Rectal smooth muscle tissue (tissue), 1 donor: Measurements from ENCODE around the gene INTS7.
"Not testable (repeated sequence)": the region's sequence is repeated elsewhere in the genome, so short reads cannot be mapped to it uniquely, and the experiment has no call there.

ENCODE experiments used
- H3K27ac ChIP-seq: one replicate; pipeline ENCODE4 v1.7.0; 2013; ENCODE audit warnings: low read depth, low read length, inconsistent platforms
- H3K27me3 ChIP-seq: one replicate; pipeline ENCODE4 v1.7.0; 2013; ENCODE audit warnings: low read length; ENCODE audit not compliant: control insufficient read depth, insufficient read depth
- H3K36me3 ChIP-seq: one replicate; pipeline ENCODE4 v1.7.0; 2013; ENCODE audit warnings: low read length; ENCODE audit not compliant: control insufficient read depth, insufficient read depth
- H3K4me1 ChIP-seq: one replicate; pipeline ENCODE4 v1.7.0; 2013; ENCODE audit warnings: low read length; ENCODE audit not compliant: control insufficient read depth, insufficient read depth
- H3K4me3 ChIP-seq: one replicate; pipeline ENCODE4 v1.7.0; 2013; ENCODE audit warnings: low read length
- H3K9ac ChIP-seq: one replicate; pipeline ENCODE4 v1.7.0; 2013; ENCODE audit warnings: low read length

The INTS7 gene

DNA sequence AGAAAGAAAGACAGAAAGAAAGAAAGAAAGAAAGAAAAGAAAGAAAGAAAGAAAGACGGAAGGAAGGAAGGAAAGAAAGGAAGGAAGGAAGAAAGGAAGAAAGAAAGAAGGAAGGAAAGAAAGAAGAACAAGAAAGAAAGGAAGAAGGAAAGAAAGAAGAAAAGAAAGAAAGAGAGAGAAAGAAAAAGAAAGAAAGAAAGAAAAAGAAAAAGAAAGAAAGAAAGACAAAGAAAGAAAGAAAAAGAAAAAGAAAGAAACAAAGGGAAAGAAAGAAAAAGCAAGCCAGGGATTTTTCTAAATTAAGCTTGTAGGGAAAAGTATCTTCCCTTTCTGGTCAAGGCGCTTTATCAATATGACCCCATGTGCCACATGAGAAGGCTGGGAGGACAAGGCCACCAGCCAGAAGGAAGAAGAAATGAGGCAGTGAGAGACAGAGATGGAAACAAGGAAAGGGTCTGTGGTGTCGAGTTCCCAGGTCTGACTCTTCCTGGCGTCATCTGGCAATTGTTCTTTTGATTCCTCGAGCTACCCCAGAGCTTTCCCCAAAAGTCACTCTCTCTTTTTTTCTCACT, 116.4 kb downstream of the INTS7 start:
- Histone ChIP-seq H3K27ac (no peak overlapping the region), H3K4me3 (no peak overlapping the region), H3K4me1 (no peaks in the 10 kb centered on the region), H3K36me3 (no peaks in the 10 kb centered on the region), H3K27me3 (no peaks in the 10 kb centered on the region), H3K9ac (no peak overlapping the region)

DNA sequence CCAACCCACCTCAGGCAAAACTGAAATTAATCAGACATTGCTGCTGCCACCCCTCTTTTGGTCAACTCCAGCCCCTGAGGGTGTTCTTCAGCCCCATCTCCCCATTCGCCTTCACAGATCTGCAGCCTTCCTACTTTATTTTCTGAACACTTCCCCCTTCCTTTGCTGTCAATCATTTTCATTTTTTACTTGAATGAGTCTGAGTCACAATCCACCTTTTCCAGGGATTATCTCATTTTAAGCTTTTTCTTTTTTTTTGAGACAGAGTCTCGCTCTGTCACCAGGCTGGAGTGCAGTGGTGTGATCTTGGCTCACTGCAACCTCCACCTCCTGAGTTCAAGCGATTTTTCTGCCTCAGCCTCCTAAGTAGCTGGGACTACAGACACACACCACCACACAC, 118.9 kb downstream of the INTS7 start:
- not testable (repeated sequence) for H3K27me3 ChIP-seq, H3K27ac ChIP-seq, H3K36me3 ChIP-seq, H3K4me1 ChIP-seq, H3K9ac ChIP-seq, H3K4me3 ChIP-seq

DNA sequence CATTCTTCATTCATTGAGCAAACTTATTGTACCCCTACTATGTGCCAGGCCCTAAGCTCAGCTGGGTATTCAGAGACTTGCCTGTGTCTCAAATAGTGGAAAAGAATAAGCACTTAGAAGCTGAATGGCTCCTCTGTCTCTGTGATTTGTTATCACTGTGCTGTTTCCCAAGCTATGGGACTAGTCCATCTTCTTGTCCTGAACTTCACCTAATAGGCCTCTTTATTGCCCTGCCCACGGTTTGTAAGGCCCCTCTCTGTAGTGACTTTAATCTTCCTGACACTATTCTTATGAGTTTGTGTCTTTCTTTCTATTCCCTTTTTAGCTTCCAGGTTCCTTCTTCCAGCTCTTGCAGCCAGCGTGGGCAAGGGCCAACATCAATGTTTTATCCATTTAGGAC, 119.4 kb downstream of the INTS7 start:
- no peak overlapping the region for H3K9ac ChIP-seq
- no peaks in the 10 kb centered on the region for H3K4me1 ChIP-seq
- no peak overlapping the region for H3K27ac ChIP-seq
- no peaks in the 10 kb centered on the region for H3K27me3 ChIP-seq
- H3K4me3 ChIP-seq, result no peak overlapping the region
- no peaks in the 10 kb centered on the region for H3K36me3 ChIP-seq

DNA sequence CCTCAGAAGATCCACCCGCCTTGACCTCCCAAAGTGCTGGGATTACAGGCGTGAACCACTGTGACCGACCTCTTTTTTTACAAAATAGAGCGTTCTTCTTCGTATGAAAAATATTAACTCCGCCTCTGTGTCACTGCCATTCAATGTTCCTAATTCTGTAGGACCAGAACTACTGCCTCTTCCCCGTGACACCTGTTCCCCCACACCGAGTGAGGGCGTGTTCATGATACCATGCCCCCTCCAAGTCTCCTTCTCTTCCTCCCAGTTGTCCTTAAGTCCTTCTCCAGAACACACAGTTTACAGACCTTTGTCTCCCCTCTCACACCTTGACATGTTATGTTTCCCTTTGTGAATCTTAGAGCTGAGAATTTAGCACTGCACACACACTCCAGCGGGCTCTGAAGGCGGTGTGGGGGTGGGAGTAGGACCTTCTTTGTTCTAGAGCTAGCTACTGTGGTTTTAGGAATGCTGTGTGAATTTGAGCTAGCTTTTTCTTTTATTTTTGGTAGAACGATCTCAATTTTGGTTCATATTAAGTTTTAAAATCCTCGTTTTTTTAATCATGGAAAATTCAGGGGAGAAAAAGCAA, 122.4 kb downstream of the INTS7 start:
- H3K36me3 ChIP-seq, result no peaks in the 10 kb centered on the region
- no peaks in the 10 kb centered on the region for H3K27me3 ChIP-seq
- H3K4me1 ChIP-seq, result no peaks in the 10 kb centered on the region
- H3K9ac ChIP-seq, result no peak overlapping the region
- no peak overlapping the region for H3K4me3 ChIP-seq
- no peak overlapping the region for H3K27ac ChIP-seq

DNA sequence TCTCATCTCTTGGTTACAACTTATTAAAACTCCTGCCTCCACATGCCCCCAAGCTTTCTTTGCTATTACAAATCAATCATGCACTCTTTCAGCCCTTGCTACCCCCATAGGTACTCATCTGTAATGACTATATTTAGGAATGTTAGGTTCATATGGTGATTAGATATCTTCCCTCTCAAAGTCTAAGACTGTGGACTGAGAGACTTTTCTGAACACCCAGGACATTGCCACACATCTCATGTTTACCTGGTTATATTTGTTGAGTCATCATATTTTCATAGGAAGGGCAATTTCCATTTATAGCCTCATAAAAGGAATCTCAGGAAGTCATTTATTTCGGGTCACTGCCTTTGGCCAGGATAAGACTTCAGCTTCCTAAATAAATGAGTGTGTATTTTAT, 123.3 kb downstream of the INTS7 start:
- H3K27me3 ChIP-seq, result no peaks in the 10 kb centered on the region
- H3K4me1 ChIP-seq, result no peaks in the 10 kb centered on the region
- no peak overlapping the region for H3K27ac ChIP-seq
- H3K9ac ChIP-seq, result no peak overlapping the region
- no peaks in the 10 kb centered on the region for H3K36me3 ChIP-seq
- no peak overlapping the region for H3K4me3 ChIP-seq

DNA sequence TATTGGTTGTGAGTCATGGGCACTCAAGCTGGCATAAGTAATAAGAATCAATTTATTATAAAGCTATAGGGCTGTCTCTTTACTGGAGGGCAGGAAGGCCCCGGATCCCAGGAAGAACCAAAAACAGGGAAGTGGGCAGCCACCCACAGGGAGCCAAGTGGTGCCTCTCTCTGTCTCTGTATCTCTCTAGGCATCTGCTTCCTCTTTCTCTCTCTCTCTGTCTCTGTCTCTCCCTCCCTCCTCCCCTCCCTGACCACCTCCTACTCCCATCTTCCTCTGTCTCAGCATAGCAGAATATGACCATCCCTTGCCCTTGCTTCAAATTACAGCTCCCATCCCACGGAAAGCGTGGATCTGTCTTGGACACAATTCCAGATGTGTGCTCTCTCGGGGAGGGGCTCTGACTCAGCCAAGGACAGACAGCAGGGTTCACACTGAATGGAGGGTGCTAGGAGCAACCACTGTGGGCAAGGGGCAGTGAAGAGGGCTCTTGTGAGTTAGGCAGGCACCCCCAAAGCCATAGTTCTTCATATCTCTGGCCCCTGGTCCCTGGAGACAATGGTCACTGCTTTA, 124.4 kb downstream of the INTS7 start:
- Histone ChIP-seq H3K4me1 (no peaks in the 10 kb centered on the region), H3K27ac (no peak overlapping the region)

DNA sequence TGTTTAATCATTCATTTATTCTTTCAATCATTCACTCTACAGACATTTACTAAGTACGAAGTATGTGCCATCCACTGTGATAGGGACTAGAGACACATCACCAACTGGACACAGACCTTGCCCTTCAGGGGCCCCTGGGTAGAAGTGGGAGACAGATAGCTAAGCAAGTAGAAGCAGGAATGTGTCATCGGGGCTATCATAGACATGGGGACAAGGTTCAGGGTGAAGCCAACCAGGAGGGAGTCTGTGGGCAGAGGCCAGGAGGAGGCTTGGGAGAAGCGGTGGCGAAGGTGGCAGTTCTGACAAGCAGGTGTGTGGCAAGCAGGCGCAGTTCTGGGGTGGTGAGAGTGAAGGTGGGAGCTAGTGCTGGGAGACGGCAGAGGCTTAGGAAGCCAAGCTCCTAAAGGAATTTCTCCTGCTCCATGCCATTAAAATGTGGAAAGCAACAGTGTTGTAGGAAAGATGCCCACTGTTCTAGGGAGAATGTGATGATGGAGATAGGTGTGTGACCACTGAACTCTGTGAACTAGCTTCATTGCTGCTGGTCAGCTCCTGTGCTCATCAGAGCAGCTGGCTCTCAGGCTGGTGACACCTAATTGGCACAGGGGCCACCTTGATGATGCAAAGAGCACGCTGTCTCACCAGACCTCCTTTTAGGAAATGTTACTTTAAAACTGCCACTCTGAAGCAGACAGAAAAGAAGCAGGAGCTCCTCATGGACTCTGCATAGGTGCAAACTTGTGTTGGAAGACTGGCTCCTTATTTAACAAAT, 125.1 kb downstream of the INTS7 start:
- no peaks in the 10 kb centered on the region for H3K4me1 ChIP-seq
- no peak overlapping the region for H3K9ac ChIP-seq
- no peak overlapping the region for H3K27ac ChIP-seq
- H3K27me3 ChIP-seq, result no peaks in the 10 kb centered on the region
- no peaks in the 10 kb centered on the region for H3K36me3 ChIP-seq
- H3K4me3 ChIP-seq, result no peak overlapping the region

More for the DNA sequence above, 124.4 kb downstream of the INTS7 start:
- Histone ChIP-seq H3K9ac (no peak overlapping the region), H3K27me3 (no peaks in the 10 kb centered on the region), H3K4me3 (no peak overlapping the region), H3K36me3 (no peaks in the 10 kb centered on the region)

DNA sequence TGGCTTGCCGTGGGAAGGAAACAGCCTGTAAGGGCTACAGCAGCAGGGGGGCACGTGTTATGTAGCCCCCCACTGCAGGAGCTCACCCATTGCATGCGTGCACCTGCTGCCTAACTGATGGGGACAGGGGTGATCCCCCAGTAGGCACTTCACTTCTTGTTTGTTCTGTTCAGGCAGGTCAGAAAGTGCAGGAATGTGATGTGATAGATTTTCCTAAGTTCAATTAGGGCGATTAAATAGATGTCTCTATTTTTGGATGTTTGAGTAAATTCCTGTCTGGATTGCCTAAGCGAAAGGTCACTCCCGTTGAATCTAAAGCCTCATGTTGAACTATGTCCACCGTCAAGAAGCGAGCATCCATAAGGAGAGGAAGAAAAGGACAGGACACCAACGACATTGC, 126.0 kb downstream of the INTS7 start:
- no peak overlapping the region for H3K27ac ChIP-seq

DNA sequence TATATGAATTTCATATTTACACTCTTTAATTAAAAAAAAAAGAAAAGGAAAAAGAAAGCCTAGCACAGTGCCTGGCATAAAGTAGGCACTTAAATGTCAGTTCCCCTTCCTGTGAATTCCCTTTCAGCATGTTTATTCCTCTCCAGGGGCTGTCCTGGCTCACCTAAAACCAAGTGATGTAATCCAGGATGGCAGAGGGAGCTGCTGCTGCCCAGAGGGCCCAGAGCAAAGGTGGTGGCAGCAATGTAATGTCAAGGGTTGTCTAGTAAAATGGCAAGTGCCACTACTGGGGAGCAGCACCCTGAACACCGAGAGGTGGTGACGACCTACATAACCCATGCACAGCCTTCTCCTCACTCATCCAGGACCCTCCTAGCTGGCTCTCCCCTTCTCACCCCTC, 126.4 kb downstream of the INTS7 start:
- Histone ChIP-seq H3K9ac (no peak overlapping the region), H3K36me3 (no peaks in the 10 kb centered on the region), H3K27me3 (no peaks in the 10 kb centered on the region), H3K4me1 (no peaks in the 10 kb centered on the region), H3K4me3 (no peak overlapping the region), H3K27ac (no peak overlapping the region)

More for the DNA sequence above, 126.0 kb downstream of the INTS7 start:
- no peaks in the 10 kb centered on the region for H3K36me3 ChIP-seq
- H3K4me1 ChIP-seq, result no peaks in the 10 kb centered on the region
- no peak overlapping the region for H3K9ac ChIP-seq
- no peaks in the 10 kb centered on the region for H3K27me3 ChIP-seq
- H3K4me3 ChIP-seq, result no peak overlapping the region

DNA sequence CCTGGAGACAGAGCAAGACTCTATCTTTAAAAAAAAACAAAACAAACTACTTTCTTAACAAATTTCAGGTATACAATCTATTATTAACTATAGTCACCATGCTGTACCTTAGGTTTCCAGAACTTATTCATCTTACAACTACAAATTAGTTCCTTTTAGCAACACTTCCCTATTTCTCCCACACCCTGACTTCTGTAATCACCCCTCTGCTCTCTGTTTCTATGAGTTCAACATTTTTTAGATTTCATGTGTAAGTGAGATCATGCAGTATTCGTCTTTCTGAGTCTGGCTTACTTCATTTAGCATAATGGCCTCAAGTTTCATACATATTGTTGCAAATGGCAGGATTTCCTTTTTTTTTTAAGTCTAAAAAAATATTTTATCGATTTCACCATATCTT, 126.9 kb downstream of the INTS7 start:
- no peaks in the 10 kb centered on the region for H3K4me1 ChIP-seq
- H3K9ac ChIP-seq, result no peak overlapping the region
- H3K27me3 ChIP-seq, result no peaks in the 10 kb centered on the region
- H3K4me3 ChIP-seq, result no peak overlapping the region
- H3K36me3 ChIP-seq, result no peaks in the 10 kb centered on the region
- no peak overlapping the region for H3K27ac ChIP-seq

DNA sequence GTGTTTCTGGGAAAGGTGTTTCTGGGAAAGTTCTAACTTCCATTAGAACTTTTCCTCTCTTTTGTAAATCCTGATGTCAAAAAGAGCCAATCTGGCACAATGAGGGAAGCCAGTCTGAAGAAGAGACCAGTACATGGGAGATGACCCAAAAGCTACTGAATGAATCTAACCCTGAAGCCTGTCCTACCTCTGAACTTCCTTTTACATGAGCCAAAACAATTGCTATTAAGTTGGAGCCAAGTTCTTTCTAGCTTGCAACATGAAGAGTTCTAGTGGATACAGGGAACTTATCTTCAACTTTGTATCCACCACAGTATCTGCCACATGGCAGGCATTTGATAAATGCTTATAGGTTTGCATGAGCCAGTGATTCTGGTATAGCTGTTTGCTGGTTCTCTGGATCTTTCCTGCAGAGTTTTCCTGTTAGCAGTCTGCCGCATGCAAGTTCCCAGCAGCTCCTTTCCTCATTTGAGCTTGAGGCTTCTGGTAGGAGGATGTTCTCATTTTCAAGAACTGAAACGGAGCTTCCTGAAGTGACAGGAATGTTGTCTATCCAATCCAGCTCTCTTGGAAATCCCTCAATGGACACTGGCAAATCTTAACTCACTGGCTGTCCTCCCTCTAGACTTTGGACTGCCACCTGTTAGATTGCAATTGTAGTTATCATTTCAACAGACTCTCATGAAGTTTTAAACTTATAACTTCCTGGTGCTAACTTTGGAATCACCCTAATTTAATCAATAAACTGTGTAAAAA, 131.7 kb downstream of the INTS7 start:
- H3K27me3 ChIP-seq, result no peaks in the 10 kb centered on the region
- H3K36me3 ChIP-seq, result no peaks in the 10 kb centered on the region
- H3K9ac ChIP-seq, result no peak overlapping the region
- no peak overlapping the region for H3K4me3 ChIP-seq
- no peak overlapping the region for H3K27ac ChIP-seq
- no peaks in the 10 kb centered on the region for H3K4me1 ChIP-seq

DNA sequence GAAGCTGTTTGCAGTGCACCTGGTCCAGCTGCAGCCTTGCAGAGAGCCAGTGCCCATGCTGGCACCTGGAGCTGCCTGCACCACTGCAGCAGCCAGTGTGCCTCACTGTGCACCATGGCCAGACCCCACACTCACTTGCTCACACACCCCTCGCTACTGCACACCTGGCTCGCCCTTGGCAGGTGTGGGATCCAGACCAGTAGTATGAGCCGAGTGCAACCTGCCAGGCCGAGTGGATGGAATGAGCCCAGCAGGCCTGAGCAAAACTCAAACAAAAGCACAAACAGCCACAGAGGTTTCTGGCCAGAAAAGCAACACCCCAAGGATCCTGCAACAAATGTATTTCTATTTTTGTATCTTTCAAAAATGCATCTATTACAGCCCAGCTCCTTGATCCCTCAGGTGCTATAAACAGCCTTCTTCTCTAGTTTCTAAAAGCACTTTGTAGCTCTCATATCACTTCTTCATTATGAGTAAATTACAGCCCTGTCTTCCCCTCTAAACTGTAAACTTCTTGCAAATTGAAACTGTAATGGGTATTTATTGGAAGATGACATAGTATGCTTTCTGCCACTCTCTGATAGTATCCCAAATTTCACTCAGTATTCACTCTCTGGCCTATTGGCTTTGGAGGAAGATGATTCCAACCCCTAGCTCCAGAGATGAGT, 132.6 kb downstream of the INTS7 start:
- Histone ChIP-seq H3K36me3 (no peaks in the 10 kb centered on the region), H3K27ac (no peak overlapping the region), H3K4me3 (no peak overlapping the region), H3K27me3 (no peaks in the 10 kb centered on the region), H3K9ac (no peak overlapping the region), H3K4me1 (no peaks in the 10 kb centered on the region)
